ENCODE measurements around the gene GUCA1C.

Gene GUCA1C, protein sequence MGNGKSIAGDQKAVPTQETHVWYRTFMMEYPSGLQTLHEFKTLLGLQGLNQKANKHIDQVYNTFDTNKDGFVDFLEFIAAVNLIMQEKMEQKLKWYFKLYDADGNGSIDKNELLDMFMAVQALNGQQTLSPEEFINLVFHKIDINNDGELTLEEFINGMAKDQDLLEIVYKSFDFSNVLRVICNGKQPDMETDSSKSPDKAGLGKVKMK

GRCh38 chr3:108953700-108954099, at the start of gene GUCA1C:
TSS of gene GUCA1C (minus strand) at chr3:108953879. CDS start at chr3:108953762, 117 bp downstream.
- no peak for DNase-seq

- DNase-seq, result no peak
Measured at GRCh38 chr3:108998436-108998835, 44.8 kb upstream of the GUCA1C start.

- no peak for DNase-seq
Measured at GRCh38 chr3:108985844-108986243, 32.2 kb upstream of the GUCA1C start.

GRCh38 chr3:108983051-108983450, 29.4 kb upstream of the GUCA1C start:
- DNase-seq, result no peak

DNA sequence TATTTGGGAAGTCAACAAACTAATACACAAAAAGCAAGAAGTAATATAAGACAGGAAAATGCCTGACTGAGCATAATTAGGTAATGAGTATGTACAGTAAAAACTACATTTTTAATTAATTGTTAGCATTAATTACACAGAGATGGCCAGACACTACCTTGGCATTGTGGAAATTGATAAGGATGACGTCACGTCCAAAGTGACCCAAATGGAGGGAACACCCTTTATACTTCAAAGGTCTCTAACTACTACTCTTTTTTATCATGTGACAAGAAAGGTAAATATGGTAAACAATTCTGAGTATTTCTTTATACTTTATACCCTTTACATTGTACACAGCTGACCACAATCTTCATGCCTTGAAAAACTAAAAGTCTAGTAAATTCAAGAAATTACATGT, 22.4 kb upstream of the GUCA1C start:
- no peak for DNase-seq

GRCh38 chr3:108973019-108973418, 19.3 kb upstream of the GUCA1C start:
- no peak for DNase-seq

- no peak for DNase-seq
Measured at GRCh38 chr3:108972482-108972881, 18.8 kb upstream of the GUCA1C start.

DNA sequence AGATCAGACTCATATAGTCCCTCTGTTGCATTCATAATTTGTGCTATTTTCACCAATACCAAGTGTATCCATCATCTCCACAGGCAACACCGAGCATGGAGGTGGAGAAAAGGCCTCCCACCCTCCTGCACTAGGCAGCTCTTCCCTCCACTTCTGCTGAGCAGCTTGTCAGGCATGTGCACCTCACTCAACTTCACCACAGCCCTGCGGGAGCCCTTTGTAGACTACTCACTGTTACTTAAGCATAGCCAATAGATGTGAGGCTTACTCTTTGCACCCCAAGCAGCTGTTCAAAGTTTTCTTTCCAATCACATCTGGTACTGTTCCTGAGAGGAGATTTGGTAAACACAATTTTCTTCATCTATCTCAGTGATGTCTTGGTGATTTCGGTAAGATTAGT, 16.9 kb upstream of the GUCA1C start:
- DNase-seq, result no peak

- DNase-seq, result no peak
Measured at GRCh38 chr3:108966773-108967172, 13.1 kb upstream of the GUCA1C start.

GRCh38 chr3:108959017-108959416, 5.3 kb upstream of the GUCA1C start:
- DNase-seq, result no peak

DNA sequence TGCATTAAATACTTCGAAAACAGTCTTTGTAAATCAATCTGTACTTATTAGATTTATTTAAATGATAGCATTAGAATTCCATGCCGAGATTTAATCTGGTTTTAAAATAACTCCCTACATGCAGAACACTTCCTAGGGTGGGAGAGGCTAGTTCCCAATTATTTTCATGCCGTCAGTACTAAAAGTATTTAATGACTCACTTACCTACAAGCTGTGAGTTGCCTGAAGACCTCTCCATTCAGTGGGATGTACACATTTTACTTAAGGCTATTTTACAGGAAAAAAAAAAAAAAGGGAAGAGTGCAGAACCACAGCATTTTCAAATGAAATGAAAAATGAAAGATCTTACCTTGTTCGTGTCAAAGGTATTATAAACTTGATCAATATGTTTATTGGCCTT, 469 bp downstream of the GUCA1C start:
- DNase-seq, result no peak

DNA sequence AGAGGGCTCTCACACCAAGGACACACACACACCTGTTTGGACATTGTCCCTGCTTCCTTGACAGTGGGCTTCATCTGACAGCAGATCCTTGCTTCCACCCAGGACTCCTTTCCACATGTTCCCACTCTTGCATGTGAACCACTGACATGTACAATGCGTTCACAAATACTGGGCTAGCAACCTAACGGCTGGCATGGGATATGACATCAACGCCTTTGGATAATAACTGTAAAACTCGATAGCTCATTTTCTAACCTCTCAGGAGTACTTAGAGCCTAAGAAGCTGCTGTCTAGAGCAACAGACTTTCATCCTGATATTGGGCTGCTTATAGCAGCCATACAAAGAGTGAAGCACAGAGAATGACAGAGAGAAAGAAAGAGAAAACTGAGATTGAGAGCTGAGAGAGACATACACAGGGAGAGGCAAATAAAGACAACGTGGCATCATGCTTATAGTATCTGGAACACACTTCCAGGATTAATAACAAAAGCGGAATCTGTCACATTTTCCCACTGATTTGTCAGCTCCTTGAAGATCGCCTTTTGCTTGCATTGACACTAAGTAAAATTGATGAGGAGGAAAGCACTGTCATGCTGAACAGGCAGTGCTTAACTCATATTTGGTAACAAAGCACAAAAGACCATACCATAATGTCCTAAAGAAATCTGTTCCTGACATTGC, 1.7 kb downstream of the GUCA1C start:
- no peak for DNase-seq

GRCh38 chr3:108947855-108948254, 5.8 kb downstream of the GUCA1C start:
- DNase-seq, result no peak

DNA sequence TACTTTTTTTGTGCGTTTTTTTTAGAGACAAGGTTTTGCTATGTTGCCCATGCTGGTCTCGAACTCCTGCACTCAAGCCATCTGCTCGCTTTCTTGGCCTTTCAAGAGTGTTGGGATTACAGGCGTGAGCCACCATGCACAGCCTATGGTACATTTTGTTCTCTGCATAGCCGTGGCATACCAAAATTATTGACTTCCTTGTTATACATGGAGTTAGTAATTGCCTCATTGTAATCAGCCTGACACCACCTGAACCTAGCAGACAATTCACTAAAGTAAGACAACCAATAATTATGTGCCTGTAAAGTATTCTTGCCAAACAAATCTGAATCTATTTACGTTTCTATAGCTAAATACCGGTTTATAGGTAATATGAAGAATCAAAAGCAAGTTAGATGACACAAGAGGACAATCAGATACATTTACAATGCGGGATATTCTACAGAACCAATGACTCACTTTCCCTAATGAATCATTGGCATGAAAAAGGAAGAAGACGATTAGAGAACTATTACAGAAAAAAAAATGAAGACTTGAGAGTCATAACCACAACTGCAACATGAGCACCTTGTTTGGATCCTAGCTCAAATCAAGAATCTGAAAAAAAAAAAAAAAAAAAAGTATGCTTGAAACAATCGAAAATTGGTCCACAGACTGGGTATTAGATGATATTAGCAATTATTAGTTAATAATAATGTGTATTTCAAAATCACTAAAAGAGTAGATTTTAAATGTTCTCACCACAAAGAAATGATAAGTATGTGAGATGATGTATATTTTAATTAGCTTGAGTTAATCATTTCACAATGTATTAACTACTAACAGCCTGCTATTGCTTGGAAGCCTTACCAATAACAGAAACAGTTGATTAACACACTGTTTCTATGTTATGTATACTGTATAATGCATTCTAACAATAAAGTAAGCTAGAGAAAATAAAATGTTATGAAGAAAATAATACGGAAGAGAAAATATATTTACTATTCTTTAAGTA, 7.1 kb downstream of the GUCA1C start:
- DNase-seq, result no peak

- DNase-seq, result no peak
Measured at GRCh38 chr3:108940568-108941263, 13.0 kb downstream of the GUCA1C start.

DNA sequence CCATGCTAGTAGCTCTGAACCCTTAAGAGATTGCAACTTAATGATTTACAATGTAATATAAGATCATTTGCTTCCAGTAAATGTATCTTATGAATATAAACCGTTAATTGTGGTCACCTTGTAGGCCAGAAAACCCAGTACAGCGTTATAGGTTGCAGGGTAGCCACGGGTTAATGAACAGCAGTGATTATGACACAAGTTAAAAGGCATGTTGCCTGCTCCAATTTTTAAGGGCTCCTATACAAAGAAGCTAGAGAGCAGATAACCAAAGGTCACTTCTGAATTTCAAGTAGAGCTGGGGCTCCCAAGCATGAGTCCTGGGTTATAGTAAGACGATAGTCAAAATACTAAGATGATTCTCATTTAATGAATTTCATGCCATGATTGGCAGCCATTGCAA, 13.5 kb downstream of the GUCA1C start:
- no peak for DNase-seq

DNA sequence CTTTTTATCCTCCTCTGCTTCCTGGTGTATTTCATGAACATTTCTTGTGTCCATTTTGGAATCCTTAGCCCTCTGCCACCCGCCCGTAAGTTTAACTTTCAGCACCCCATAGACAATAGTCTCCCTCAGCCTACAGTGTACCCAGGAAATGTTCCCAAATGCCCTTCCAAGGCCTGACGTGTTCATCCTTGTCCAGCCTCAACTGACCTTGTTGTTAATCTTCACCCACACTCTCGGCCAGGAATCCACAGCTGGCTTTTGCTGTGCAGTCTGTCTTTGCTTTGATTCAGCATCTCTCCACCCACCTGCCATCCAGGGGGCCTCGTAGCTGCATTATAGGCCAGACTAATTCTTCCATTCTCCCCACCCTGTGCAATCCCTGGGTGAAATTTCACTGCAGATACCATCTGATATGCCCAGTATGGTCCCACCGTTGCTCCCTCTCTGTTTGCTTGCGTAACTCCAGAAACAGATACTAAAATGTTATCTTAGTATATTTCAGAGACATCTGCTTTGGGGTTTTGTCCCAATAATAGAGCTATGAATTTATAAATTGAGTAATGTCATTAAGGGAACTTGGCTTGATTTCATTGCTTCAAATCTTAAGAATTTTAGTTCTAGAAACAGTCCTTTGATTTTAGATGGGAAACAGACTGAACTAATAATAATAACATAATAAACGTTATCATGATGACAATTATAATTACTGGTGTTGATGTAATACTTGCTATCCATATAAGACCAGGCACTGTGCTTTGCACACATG, 16.6 kb downstream of the GUCA1C start:
- no peak for DNase-seq

DNA sequence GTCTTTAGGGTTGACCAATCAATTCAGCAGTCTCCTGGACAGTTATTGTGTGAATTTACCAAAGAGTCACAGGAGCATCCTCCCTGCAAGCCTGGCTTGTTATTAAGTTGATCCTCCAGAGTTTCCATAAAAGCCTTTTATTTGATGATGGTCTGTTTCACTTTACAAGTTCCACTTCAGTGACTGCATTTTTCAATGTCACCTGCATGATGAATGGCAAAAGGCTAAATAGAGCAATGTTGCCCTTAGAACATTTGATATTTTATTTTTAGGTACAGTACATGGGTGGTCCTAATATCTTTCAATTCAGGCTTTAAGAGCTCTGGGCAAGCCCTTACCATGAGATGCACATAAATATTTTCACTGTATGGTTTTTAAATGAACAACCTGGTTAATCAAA, 22.6 kb downstream of the GUCA1C start:
- no peak for DNase-seq

DNA sequence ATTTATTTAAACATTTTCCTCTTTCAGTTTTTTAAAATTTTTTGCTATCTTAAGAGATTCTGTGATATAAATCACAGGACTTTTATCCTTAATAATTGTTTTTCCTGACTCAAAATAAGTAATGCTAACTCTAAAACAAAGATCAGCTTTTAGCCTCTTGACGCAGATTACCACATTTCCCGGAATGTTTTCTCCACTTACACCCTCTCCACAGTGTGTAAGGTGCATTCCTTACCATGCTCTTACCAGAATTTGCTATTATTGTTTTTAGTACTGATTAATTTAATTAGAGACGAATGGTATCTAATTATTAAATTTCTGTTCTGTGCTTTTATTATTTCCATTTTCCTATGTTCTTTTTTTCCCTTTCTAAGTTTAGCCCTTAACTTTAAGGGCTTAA, 34.8 kb downstream of the GUCA1C start:
- DNase-seq, result no peak

- peak; percentile 67 for DNase-seq
Measured at GRCh38 chr3:108914774-108915641, 38.7 kb downstream of the GUCA1C start.

- DNase-seq, result no peak
Measured at GRCh38 chr3:108909799-108910198, 43.9 kb downstream of the GUCA1C start.
